Middle frontal gyrus (tissue), 1 donor: ENCODE results near the gene ST6GALNAC3.
"Not testable (repeated sequence)": the region's sequence is repeated elsewhere in the genome, so short reads cannot be mapped to it uniquely, and the experiment has no call there.

Source experiments
- DNase-seq: peaks from one replicate; pipeline ENCODE4 v3.0.0-alpha.2; 2015; ENCODE audit warnings: low spot score; ENCODE audit errors: extremely low spot score

The ST6GALNAC3 gene

GRCh38 chr1:76242587-76242986 lies 168.0 kb downstream of the ST6GALNAC3 start:
- not testable (repeated sequence) for DNase-seq

DNA sequence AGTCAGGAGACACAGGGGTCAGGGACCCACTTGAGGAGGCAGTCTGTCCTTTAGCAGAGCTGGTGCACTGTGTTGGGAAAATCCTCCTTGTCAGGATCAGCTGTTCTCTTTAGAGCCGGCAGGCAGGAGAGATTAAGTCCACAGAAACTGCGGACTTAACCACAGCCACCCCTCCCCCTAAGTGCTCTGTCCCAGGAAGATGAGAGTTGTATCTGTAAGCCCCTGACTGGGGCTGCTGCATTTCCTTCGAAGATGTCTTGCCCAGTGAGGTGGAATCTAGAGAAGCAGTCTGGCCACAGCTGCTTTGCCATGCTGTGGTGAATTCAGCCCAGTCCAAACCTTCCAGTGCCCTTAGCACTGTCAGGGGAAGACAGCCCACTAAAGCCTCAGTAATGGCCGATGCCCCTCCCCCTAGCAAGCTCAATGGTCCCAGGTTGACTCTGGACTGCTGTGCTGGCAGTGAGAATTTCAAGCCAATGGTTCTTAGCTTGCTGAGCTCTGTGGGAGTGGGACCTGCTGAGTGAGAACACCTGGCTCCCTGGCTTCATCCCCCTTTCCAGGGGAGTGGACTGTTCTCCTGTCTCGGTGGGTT lies 172.8 kb downstream of the ST6GALNAC3 start:
- no peak for DNase-seq

DNA sequence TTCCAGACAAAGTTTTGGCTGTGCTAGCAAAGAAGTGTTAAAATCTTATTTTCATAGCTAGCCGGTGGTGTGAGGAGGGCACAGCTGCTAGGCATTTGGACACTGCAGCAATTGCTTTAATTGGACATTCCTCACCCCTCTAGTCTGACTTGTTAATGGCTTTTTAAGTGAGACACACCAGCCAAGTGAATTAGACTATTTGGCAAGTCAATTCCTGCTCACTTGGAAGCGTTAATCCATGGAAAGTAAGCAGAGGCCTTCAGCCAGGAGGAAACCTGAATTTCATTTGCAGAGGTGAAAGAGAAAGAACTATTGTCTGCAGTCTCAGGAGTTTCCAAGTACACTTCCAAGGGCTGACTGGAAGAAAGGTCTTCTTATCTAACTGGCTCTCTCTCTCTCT lies 175.7 kb downstream of the ST6GALNAC3 start:
- DNase-seq: no peak

DNA sequence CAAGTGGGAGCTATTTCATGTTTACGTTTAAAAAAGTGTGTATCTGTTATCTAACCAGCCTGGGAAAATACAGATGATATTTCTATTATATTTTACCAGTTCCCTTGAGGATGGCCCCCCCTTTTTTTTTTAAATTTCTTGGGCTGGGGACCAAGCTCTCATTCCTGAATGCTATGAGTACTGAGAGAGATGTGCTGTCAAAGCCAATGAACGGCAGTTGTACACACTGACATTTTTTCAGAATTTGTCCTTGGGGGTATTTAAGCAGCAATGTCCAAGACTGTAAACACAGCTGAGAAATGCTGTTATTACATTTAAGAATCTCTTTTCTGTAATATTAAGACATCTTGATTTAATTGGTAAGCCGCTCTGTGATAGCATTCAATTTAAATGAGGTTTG lies 177.9 kb downstream of the ST6GALNAC3 start:
- no peak for DNase-seq

GRCh38 chr1:76254104-76255030 lies 179.8 kb downstream of the ST6GALNAC3 start:
- DNase-seq: no peak

DNA sequence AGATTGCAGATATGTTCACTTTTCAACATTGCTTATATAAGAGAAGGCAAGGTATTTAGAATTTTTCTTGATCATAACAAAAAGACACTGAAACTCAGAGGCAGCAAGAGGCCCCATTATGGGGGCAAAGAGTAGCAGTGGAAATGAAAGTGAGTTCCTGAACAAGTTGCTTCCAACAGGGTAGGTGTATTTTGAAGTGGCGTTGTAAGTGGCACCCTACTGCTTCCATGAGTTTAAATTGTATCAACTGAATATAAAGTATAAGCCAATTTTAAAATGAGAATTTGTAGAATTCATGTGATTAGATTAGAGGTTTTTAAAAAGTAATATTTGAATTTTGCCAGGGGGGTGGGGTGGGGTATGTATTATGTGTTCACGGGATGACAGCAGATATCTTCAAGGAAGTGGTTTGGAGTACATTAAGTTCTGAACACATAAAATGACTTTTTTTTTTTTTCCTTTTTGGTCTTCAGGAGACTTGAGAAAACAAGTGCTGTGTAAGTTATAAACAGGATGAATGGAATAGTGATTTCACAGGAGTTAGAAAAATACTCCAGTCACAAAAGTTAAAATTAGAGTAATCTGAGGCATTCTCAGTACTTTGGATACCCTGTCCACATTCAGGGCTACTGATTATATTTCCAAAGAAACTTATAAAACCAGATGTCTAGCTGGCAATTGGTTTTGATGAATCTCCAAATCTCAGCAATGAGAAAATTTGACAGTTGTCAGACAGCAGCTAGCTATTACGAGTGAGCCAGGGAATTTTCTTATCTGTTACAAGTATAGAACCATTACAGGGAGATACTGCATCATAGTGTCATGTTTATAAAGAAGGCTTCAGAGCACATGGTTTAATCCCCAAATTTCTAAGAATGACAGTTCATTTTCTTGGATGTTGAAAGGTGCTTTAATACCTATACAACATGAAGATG lies 182.0 kb downstream of the ST6GALNAC3 start:
- DNase-seq: no peak

DNA sequence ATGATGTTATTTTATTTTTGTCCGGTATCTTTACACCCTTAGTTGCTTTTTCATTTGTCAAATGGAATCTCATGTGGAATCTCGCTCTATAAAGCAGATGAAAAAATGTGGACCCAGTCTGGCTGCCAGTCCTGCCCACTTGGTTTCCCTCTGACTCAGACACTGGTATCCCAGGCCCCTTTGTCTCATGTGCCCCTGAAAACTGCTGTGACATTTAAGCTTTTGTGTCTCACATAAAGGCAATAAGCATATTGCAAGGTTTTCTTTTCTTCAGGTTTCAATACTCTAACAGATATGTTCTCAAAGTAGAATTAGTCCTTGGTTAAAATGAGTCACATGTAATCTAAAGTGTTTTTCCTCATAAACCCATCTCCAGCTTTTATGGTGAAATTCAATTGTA lies 183.3 kb downstream of the ST6GALNAC3 start:
- no peak for DNase-seq

- DNase-seq: no peak
Observed at GRCh38 chr1:76259270-76259669, 184.7 kb downstream of the ST6GALNAC3 start.

- no peak for DNase-seq
Observed at GRCh38 chr1:76260279-76260678, 185.7 kb downstream of the ST6GALNAC3 start.

GRCh38 chr1:76262601-76263000 lies 188.1 kb downstream of the ST6GALNAC3 start:
- no peak for DNase-seq

- no peak for DNase-seq
Observed at GRCh38 chr1:76264642-76265041, 190.1 kb downstream of the ST6GALNAC3 start.

- DNase-seq: no peak
Observed at GRCh38 chr1:76266762-76267161, 192.2 kb downstream of the ST6GALNAC3 start.

- DNase-seq: no peak
Observed at GRCh38 chr1:76267631-76268030, 193.1 kb downstream of the ST6GALNAC3 start.

- DNase-seq: no peak
Observed at GRCh38 chr1:76268341-76268740, 193.8 kb downstream of the ST6GALNAC3 start.

DNA sequence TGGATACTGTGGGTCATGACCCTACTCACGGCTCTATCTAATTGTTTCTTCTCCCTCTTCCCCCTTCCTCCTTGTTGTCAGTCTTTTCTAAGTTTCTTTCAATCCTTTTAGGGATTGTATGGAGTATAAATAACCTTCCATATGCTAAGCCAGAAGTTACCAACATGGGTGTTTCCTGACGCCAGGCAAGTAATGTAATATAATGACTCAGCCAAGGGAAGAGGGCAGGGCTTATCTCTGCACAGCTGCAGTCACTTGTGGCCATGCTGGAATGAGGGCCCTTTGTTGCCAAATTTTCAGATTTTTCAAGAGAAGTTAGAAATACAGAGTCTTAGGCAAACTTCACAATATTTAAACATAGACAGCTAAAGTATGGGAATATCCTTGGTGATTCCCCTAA lies 194.6 kb downstream of the ST6GALNAC3 start:
- no peak for DNase-seq

- DNase-seq: no peak
Observed at GRCh38 chr1:76274302-76274701, 199.8 kb downstream of the ST6GALNAC3 start.

- DNase-seq: no peak
Observed at GRCh38 chr1:76274718-76275117, 200.2 kb downstream of the ST6GALNAC3 start.

GRCh38 chr1:76278711-76279100 lies 204.2 kb downstream of the ST6GALNAC3 start:
- no peak for DNase-seq

- DNase-seq: no peak
Observed at GRCh38 chr1:76279101-76279748, 204.7 kb downstream of the ST6GALNAC3 start.

- DNase-seq: peak; percentile 42
Observed at GRCh38 chr1:76281306-76281705, 206.8 kb downstream of the ST6GALNAC3 start.

DNA sequence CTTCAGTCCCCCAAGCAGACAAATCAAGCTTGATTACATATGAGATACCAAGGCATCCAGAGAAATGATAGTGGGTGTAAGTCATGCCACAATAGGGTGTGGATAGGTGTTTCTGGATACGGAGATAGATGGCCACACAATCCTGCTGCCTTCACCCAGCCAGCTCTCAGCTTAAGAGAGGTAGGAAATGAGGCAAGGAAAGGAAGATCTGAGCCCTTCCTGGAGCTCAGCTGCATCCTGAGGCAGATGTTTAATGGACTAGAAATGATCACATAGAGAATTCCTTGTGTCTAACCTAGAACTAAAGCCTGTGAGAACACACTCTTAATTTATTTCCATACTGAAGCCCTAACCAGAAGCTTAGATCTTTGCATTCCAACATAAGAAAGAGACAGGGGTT lies 210.3 kb downstream of the ST6GALNAC3 start:
- DNase-seq: no peak
